B cell (primary cell): Measurements from ENCODE around the gene CLEC2L.

Experiments used
- CTCF ChIP-seq: fragments of 200-600 bp; IDR thresholded peaks from one replicate; pipeline ENCODE4 v1.8.0; 2022; ENCODE audit warnings: antibody characterized with exemption, mild to moderate bottlenecking
- EZH2 ChIP-seq: IDR thresholded peaks from 2 replicates; pipeline ENCODE4 v1.6.1; 2012; ENCODE audit warnings: borderline replicate concordance, low read depth, mild to moderate bottlenecking, moderate library complexity, low read length; ENCODE audit not compliant: insufficient read depth, poor library complexity, severe bottlenecking

- TF ChIP-seq CTCF (no peak), EZH2 (no peak)
These were observed 47.3 kb upstream of the CLEC2L start for GRCh38 chr7:139476139-139476538.
